GM19238 (cell line): Measurements from ENCODE around the gene LRRC26.

ENCODE experiments used
- DNase-seq: peaks from one replicate; pipeline ENCODE4 v3.0.0; 2011; ENCODE audit warnings: low spot score; ENCODE audit not compliant: insufficient read length

LRRC26 gene

DNA sequence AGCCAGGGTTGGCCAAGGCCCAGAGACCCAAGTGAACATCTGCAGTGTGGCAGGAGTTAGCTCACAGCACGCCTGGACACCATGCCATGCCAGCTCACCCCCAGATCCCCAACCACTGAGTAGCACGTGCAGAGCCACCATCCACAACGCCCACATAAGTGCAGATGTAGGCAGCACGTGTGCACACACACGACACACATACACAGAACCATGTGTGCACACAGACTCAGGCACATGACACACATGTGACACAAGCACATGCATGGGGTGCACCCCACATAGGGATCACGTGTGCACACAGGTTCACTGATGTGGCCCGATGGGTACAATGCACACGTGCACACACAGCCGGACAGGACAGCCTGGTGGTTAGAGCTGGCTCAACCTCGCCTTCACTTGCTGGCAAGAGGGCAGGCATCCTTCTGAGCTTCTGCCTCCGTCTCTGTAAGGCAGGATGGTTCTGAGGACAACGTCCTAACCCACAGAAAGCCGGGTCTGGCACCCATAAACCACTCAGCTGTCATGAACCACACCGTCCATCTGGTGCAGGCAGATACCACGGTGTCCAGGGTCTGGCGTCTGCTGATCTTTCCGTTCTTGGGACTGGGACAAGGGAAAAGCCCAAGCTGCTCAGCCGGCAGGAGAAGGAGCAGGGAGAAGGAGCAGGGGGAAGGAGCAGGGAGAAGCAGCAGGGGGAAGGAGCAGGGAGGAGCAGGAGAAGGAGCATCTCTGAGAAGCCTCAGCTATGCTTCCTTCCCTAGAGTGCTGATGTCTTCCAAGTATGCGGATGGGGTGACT is 12.0 kb downstream of the LRRC26 start:
- no peak for DNase-seq

- no peak for DNase-seq
Observed at GRCh38 chr9:137156567-137157375, 13.1 kb downstream of the LRRC26 start.

- no peak for DNase-seq
Observed at GRCh38 chr9:137152844-137153405, 16.9 kb downstream of the LRRC26 start.

DNA sequence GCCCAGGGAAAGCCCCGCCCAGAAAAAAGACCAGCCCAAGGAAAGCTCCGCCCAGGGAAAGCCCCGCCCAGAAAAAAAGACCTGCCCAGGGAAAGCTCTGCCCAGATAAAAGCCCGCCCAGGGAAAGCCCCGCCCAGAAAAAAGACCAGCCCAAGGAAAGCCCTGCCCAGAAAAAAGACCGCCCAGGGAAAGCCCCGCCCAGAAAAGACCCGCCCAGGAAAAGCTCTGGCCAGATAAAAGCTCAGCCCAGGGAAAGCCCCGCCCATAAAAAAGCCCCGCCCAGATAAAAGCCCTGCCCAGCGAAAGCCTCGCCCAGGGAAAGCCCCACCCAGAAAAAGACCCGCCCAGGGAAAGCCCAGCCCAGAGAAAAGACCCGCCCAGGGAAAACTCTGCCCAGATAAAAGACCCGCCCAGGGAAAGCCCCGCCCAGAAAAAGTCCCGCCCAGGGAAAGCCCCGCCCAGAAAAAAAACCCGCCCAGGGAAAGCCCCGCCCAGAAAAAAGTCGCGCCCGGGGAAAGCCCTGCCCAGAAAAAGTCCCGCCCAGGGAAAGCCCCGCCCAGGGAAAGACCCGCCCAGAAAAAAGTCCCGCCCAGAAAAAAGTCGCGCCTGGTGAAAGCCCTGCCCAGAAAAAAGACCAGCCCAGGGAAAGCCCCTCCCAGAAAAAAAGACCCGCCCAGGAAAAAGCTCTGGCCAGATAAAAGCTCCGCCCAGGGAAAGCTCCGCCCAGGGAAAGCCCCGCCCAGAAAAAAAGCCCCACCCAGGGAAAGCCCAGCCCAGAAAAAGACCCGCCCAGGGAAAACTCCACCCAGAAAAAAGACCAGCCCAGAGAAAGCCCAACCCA is 19.0 kb downstream of the LRRC26 start:
- DNase-seq, result peak; percentile 77

- no peak for DNase-seq
Observed at GRCh38 chr9:137149942-137150616, 19.8 kb downstream of the LRRC26 start.

DNA sequence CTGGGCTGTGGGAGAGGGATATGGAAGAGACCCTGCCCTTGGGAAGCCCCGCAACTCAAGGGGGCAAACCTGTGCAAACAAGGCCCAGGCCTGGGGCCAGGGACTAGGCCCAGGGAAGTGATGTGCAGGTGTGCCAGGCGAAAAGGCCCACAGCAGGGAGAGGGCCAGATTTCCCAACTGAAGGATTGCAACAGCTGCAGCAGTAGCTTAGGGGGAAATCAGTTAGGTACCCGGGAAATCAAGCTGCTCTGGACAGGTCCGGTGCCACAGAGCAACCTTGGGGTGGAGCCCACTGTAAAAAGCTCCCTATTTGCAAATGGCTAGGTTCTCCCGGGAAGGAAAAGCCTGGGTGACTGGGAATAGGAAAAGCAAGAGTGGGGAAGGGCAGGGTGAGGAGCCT is 20.5 kb downstream of the LRRC26 start:
- no peak for DNase-seq

DNA sequence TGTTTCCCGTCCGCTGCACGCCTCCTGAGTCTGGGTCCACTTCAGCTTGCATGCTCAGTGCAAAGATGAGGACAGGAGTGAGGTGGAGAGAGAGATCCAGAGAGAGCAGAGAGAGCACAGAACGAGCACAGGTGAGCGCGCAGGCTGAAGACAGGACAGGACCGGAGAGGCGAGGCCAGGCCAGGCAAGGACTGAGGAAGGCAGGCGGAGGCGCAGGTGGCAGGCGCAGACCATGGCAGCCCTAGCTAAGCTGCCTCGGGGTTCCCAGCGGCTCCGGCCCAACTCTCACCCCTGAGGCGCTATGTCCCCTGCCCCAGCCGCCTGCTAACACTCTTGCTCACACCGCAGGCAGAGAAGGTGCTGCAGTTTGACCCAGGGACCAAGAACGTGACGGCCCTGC is 21.2 kb downstream of the LRRC26 start:
- no peak for DNase-seq

GRCh38 chr9:137148242-137148641 is 21.6 kb downstream of the LRRC26 start:
- no peak for DNase-seq

GRCh38 chr9:137147793-137148160 is 22.1 kb downstream of the LRRC26 start:
- DNase-seq, result no peak

DNA sequence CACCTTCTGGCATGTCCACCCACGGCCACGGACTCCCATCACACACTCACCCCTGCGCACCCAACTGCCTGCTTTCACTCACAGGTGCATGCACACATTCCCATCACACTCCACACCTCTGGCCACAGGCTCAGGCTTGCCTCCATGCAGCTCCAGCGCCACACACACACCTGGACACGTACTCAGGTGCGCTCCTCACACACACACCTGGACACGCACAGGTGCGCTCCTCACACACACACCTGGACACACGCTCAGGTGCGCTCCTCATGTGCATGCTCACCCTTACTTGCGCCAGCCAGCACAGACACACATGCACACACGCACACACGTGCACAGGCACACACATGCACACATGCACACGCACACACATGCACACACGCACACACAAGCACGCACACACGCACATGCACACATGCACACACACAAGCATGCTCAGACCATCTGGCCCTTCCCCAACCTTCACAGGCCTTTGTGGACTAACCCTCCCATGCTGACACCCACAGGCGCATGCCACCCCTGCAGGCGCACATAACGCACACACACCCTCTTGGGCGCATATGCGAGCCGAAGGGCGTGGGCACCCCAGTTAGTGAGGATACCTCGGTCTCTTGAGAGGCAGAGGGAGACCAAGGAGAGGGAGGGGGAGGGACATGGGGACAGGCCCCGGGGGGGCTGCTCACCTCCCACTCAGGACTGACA is 22.6 kb downstream of the LRRC26 start:
- DNase-seq, result no peak

DNA sequence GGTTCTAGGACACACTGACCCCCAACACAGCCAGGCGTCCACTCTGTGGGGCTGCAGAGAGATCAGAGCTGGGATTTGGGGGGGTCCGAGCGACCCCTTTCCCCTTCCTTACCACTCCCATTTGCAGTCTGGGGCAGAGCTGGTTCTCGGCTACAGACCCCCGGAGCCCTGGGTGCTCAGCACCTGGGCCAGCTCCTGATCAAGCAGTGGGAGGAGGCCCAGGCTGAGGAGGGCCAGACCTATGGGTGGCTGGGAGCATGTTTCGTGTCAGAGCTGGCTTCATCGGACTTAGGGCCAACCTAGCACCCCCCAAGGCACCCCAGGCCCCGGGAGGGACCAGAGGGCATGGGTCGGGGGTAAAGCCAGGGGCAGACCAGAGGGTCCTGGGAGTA is 23.3 kb downstream of the LRRC26 start:
- no peak for DNase-seq

- no peak for DNase-seq
Observed at GRCh38 chr9:137145731-137146526, 23.9 kb downstream of the LRRC26 start.

GRCh38 chr9:137143459-137143858 is 26.4 kb downstream of the LRRC26 start:
- DNase-seq, result no peak

GRCh38 chr9:137141976-137142936 is 27.6 kb downstream of the LRRC26 start:
- no peak for DNase-seq

DNA sequence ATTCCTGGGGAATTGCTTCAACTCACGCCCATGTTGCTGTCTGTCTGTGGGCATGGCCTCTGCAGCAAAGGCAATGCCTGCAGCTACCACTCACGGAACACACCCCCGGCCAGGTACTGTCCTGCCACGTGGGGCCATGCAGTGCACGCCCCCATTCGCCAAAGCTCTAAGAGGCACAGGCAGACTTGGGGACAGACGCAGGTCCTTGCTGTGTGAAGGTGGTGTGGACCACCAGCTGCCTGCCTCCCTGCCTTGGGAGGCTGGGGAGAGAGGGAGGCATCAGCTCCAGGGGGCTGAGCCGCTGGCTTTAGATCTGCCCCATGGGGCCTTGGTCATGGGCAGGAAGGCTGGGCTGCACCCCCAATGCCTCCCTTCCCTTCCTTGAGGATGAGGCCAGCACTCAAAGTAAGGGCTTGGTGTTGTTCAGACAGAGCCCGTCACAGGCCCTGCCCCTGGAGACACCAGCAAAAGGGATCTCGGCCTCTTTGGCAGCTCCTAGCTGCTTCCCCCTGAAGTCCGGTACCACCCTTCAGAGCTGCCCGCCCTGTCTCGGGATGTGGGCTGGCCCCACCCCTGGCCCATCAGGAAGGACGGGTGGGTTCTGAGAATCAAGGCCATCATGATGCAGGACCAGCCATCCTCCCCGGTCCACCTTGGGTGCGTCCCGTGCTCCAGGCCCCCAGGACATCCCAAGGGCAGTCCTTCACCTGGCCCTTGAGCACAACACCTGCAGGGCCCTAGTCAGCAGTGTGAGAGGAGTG is 28.6 kb downstream of the LRRC26 start:
- DNase-seq, result no peak

DNA sequence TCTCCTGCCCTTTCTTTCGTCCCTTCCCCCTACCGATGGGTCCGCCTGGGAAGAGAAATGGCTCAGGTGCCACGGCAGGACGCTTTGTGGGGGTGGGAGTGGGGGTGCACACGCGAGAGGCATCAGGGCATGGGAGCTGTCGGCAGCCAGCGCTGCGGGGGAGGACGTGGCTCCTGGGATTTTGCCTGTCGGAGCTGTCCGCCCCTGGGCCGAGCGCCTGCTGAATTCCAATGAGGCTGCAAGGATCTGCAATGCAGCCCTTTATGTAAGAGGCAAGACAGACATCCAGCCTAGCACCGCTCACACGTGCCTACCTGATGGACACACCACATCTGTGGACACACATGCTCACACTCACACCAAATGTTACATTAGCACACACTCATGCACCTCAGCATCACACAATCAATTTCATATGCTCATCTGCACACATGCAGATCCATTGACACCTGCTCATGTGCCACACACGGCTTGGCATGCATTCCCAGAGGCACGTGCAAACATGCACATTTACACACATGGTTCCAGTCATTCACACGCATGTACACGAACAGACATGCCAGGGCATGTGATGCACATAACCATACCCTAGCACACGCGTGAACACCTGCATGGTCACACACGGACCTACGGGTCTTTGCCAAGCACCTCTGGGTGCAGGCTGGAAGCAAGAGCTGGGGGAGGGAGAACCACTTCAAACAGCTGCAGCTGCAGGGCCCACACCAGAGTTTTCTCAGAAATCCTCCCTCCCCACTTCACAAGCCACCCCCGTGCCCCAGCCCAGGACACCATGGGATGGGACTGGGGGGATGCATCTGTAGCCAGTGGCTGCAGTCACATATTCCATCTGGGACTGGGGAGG is 29.5 kb downstream of the LRRC26 start:
- DNase-seq, result no peak
